PFSK-1 (cell line): ENCODE measurements around the gene ENPP6.

Experiments used
- FOXP2 ChIP-seq: optimal IDR thresholded peaks from 2 replicates; pipeline ENCODE3; 2011; ENCODE audit warnings: borderline replicate concordance, control low read depth, inconsistent platforms; ENCODE audit not compliant: insufficient read depth; ENCODE audit errors: extremely low read length, extremely low read depth
- POLR2AphosphoS5 ChIP-seq: IDR thresholded peaks from 2 replicates; pipeline ENCODE4 v1.6.1; 2012; ENCODE audit warnings: low read depth, mild to moderate bottlenecking, control low read depth, low read length, moderate library complexity
- REST ChIP-seq, 2 experiments: IDR thresholded peaks; 2 replicates each; pipeline versions ENCODE4 v1.6.1 to v1.8.0; 2011 to 2012; ENCODE audit warnings: low read depth in 2 of 2, low read length in 2 of 2, control low read depth in 1 of 2, inconsistent platforms in 1 of 2, mild to moderate bottlenecking in 1 of 2, moderate library complexity in 1 of 2; ENCODE audit not compliant: insufficient read depth in 1 of 2
- SIN3A ChIP-seq: IDR thresholded peaks from 2 replicates; pipeline ENCODE4 v1.6.1; 2012; ENCODE audit warnings: mild to moderate bottlenecking, low read length, moderate library complexity, borderline replicate concordance; ENCODE audit not compliant: insufficient read depth
- TAF1 ChIP-seq: IDR thresholded peaks from 2 replicates; pipeline ENCODE4 v1.6.1; 2012; ENCODE audit warnings: low read length, control low read depth, borderline replicate concordance; ENCODE audit not compliant: insufficient read depth

ENPP6 gene

GRCh38 chr4:184090571-184090970 is 127.1 kb downstream of the ENPP6 start:
- TF ChIP-seq POLR2AphosphoS5 (no peak), SIN3A (no peak), REST (IDR thresholded peaks at IDR 0.05; ENCODE audit: insufficient read depth in 1 of 2, low read depth in 2 of 2, low read length in 2 of 2) (no peak), TAF1 (no peak), FOXP2 (no peak)

- no peak for TF ChIP-seq TAF1
- no peak for TF ChIP-seq SIN3A
- no peak for TF ChIP-seq FOXP2
- TF ChIP-seq POLR2AphosphoS5: no peak
- no peak for TF ChIP-seq REST (IDR thresholded peaks at IDR 0.05; ENCODE audit: insufficient read depth in 1 of 2, low read depth in 2 of 2, low read length in 2 of 2)
Measured at GRCh38 chr4:184080674-184081073, 137.0 kb downstream of the ENPP6 start.

GRCh38 chr4:184074677-184075388 is 142.8 kb downstream of the ENPP6 start:
- TF ChIP-seq POLR2AphosphoS5 (no peak), REST (IDR thresholded peaks at IDR 0.05; ENCODE audit: insufficient read depth in 1 of 2, low read depth in 2 of 2, low read length in 2 of 2) (no peak), FOXP2 (no peak), SIN3A (no peak), TAF1 (no peak)

GRCh38 chr4:184067931-184068554 is 149.6 kb downstream of the ENPP6 start:
- TF ChIP-seq POLR2AphosphoS5 (no peak), REST (IDR thresholded peaks at IDR 0.05; ENCODE audit: insufficient read depth in 1 of 2, low read depth in 2 of 2, low read length in 2 of 2) (no peak), FOXP2 (no peak), SIN3A (no peak), TAF1 (no peak)
